Activated CD4-positive, alpha-beta T cell treated with anti-CD3 and anti-CD28 coated beads, Interleukin-2, amount 50 U/mL, for 48 hours (primary cell): ENCODE measurements around the gene DYRK4.
A peak's percentile ranks its signal among the peaks of the same experiment; 100 is the strongest.

Experiments
- DNase-seq, 2 experiments: peaks; one replicate each; pipeline ENCODE4 v3.0.0-alpha.2; 2020

The DYRK4 gene

GRCh38 chr12:4628406-4628805, 66.4 kb downstream of the DYRK4 start:
- no peak for DNase-seq

GRCh38 chr12:4630262-4630661, 68.3 kb downstream of the DYRK4 start:
- no peak for DNase-seq

GRCh38 chr12:4643747-4644146, 81.7 kb downstream of the DYRK4 start:
- no peak for DNase-seq

- no peak for DNase-seq
Observed at GRCh38 chr12:4645023-4645422, 83.0 kb downstream of the DYRK4 start.

- DNase-seq, result no peak
Observed at GRCh38 chr12:4648104-4648500, 86.1 kb downstream of the DYRK4 start.

GRCh38 chr12:4648501-4649357, 86.7 kb downstream of the DYRK4 start, which contains the start of the genes AKAP3 and NDUFA9:
TSS of gene AKAP3 (minus strand) at chr12:4649051. CDS start at chr12:4638196, 10,855 bp downstream.
TSS of gene NDUFA9 (plus strand) at chr12:4649114. CDS start at chr12:4649127, 13 bp downstream.
- DNase-seq, result peak; percentile 78 to 83

GRCh38 chr12:4649358-4649661, 87.3 kb downstream of the DYRK4 start:
- no peak for DNase-seq

- no peak for DNase-seq
Observed at GRCh38 chr12:4653257-4653656, 91.2 kb downstream of the DYRK4 start.

- no peak for DNase-seq
Observed at GRCh38 chr12:4653691-4654090, 91.7 kb downstream of the DYRK4 start.
